Liver (tissue), 3 donors: ENCODE data around the gene PCYT2.

Source experiments
- CTCF ChIP-seq: fragments of 150-350 bp; IDR thresholded peaks from 2 replicates; pipeline ENCODE4 v1.5.1; 2017; ENCODE audit warnings: improper control_type of control experiment, low read depth, low read length; ENCODE audit not compliant: missing input control
- EGR1 ChIP-seq, 2 donors: IDR thresholded peaks; 2 replicates each; pipeline ENCODE4 v1.6.1; 2016 to 2018; ENCODE audit warnings: antibody characterized with exemption in 2 of 2, low read depth in 2 of 2
- FOXA1 ChIP-seq: IDR thresholded peaks from 2 replicates; pipeline ENCODE4 v1.6.1; 2016; ENCODE audit warnings: antibody characterized with exemption
- GABPA ChIP-seq, 2 donors: IDR thresholded peaks in 1 of 2; conservative IDR thresholded peaks in 1 of 2; 2 replicates each; pipeline ENCODE4 v1.6.1; 2016; ENCODE audit warnings: antibody characterized with exemption in 2 of 2, mild to moderate bottlenecking in 1 of 2, moderate library complexity in 1 of 2
- HNF4G ChIP-seq: IDR thresholded peaks from 2 replicates; pipeline ENCODE4 v1.6.1; 2016; ENCODE audit warnings: antibody characterized with exemption
- JUND ChIP-seq, 2 donors: IDR thresholded peaks; 2 replicates each; pipeline ENCODE4 v1.6.1; 2016; ENCODE audit warnings: antibody characterized with exemption in 2 of 2
- MAX ChIP-seq: IDR thresholded peaks from 2 replicates; pipeline ENCODE4 v1.6.1; 2016; ENCODE audit warnings: antibody characterized with exemption
- RAD21 ChIP-seq, 2 donors: IDR thresholded peaks; 2 replicates each; pipeline ENCODE4 v1.6.1; 2016; ENCODE audit warnings: antibody characterized with exemption in 2 of 2, mild to moderate bottlenecking in 2 of 2
- REST ChIP-seq: IDR thresholded peaks from 2 replicates; pipeline ENCODE4 v1.6.1; 2016; ENCODE audit warnings: antibody characterized with exemption, mild to moderate bottlenecking
- RXRA ChIP-seq, 2 donors: IDR thresholded peaks; 2 replicates each; pipeline ENCODE4 v1.6.1; 2017 to 2018; ENCODE audit warnings: antibody characterized with exemption in 2 of 2, mild to moderate bottlenecking in 1 of 2
- TAF1 ChIP-seq: conservative IDR thresholded peaks from 2 replicates; pipeline ENCODE4 v1.6.1; 2016; ENCODE audit warnings: antibody characterized with exemption, mild to moderate bottlenecking
- donor health status: healthy.
- donor health status: healthy.

GRCh38 chr17:81911969-81912368, 770 bp upstream of the PCYT2 start:
- no peak for TF ChIP-seq CTCF
- no peak for TF ChIP-seq JUND (IDR thresholded peaks at IDR 0.05)
- no peak for TF ChIP-seq FOXA1
- TF ChIP-seq RAD21 (IDR thresholded peaks at IDR 0.05), result no peak
- no peak for TF ChIP-seq RXRA (IDR thresholded peaks at IDR 0.05)
- TF ChIP-seq TAF1, result no peak
- no peak for TF ChIP-seq EGR1 (IDR thresholded peaks at IDR 0.05; ENCODE audit: low read depth in 2 of 2)
- no peak for TF ChIP-seq MAX
- no peak for TF ChIP-seq REST
- no peak for TF ChIP-seq GABPA (IDR thresholded peaks at IDR 0.05 in 1 of 2, conservative IDR thresholded peaks at IDR 0.05 in 1 of 2)
- no peak for TF ChIP-seq HNF4G
